ENCODE results near the gene KIAA1755. TPM values are rescaled to one million over a fixed set of nuclear protein-coding genes. Genes with fewer than 3 reads are reported as not detected.
"Not testable (repeated sequence)": the region's sequence is repeated elsewhere in the genome, so short reads cannot be mapped to it uniquely, and the experiment has no call there.

KIAA1755 gene
- total and polyA plus RNA-seq, 10 of the 15 experiments (the other 5 are each of a cell fraction or from before 2014, with no cell fraction given) = not detected

- ChIA-PET POLR2A (no interaction called here), CTCF (no interaction called here)
Measured at GRCh38 chr20:38248133-38248532, 12.4 kb downstream of the KIAA1755 start.

GRCh38 chr20:38247725-38248124 lies 12.8 kb downstream of the KIAA1755 start:
- WGBS (ENCODE audit: insufficient coverage, insufficient replicate concordance, low lambda C conversion rate, missing lambda C conversion rate) = 26% methylated on average over 4 of the region's 4 CpGs
- DNase-seq (ENCODE audit: low read depth, low spot score); FAIRE-seq; H3K27me3 ChIP-seq (replicated peaks in 1 of 2; ENCODE audit: control insufficient read depth in 2 of 2, insufficient read depth in 2 of 2, low read length in 1 of 2); BruUV-seq (replicated peaks); H2AFZ ChIP-seq (ENCODE audit: control insufficient read depth, low read depth, low read length); H4K20me1 ChIP-seq (ENCODE audit: control insufficient read depth, insufficient read depth); H3K9me3 ChIP-seq (replicated peaks; ENCODE audit: control insufficient read depth, insufficient read depth, low read length); RAD21 ChIA-PET (ENCODE audit: unreplicated experiment); in situ Hi-C loops (cut with MboI); H3K27ac ChIP-seq (ENCODE audit: control insufficient read depth, insufficient read depth); POLR2A ChIA-PET; H3K79me2 ChIP-seq (ENCODE audit: control insufficient read depth, insufficient read depth, low read length); H3K9ac ChIP-seq (ENCODE audit: control insufficient read depth, insufficient read depth, low read length); H3K4me2 ChIP-seq (ENCODE audit: control insufficient read depth, insufficient read depth); H3K4me3 ChIP-seq; SMC1A ChIA-PET (ENCODE audit: uncharacterized antibody, unreplicated experiment); intact Hi-C loops (cut with micrococcal nuclease; ENCODE audit: unreplicated experiment); H3K4me1 ChIP-seq (ENCODE audit: control insufficient read depth, insufficient read depth, low read length); ATAC-seq; CTCF ChIA-PET; H3K36me3 ChIP-seq (ENCODE audit: control insufficient read depth in 2 of 2, insufficient read depth in 2 of 2, low read length in 1 of 2): not testable (repeated sequence)

More at GRCh38 chr20:38248133-38248532, 12.4 kb downstream of the KIAA1755 start:
- no peak overlapping the region for H3K9ac ChIP-seq (ENCODE audit: control insufficient read depth, insufficient read depth, low read length)
- no peak overlapping the region for H3K27ac ChIP-seq (ENCODE audit: control insufficient read depth, insufficient read depth)
- in situ Hi-C loops (cut with MboI) (no loop called here), intact Hi-C loops (cut with micrococcal nuclease; ENCODE audit: unreplicated experiment) (no loop called here)
- H3K4me3 ChIP-seq = no peak overlapping the region
- BruUV-seq (replicated peaks) = no TSS peak
- no peaks in the 10 kb centered on the region; a peak in 1 of 4 replicates for H3K27me3 ChIP-seq (replicated peaks in 1 of 2; ENCODE audit: control insufficient read depth in 2 of 2, insufficient read depth in 2 of 2, low read length in 1 of 2)
- ATAC-seq = no peak
- no peak overlapping the region for H2AFZ ChIP-seq (ENCODE audit: control insufficient read depth, low read depth, low read length)
- no peaks in the 10 kb centered on the region for H3K4me1 ChIP-seq (ENCODE audit: control insufficient read depth, insufficient read depth, low read length)
- TF ChIP-seq NR2F1 (conservative IDR thresholded peaks at IDR 0.05) (no peak), MEF2A (IDR thresholded peaks at IDR 0.05; ENCODE audit: insufficient read depth, low read depth, low read length) (no peak), BRCA1 (IDR thresholded peaks at IDR 0.05; ENCODE audit: low read depth, low read length) (no peak), CBX3 (IDR thresholded peaks at IDR 0.05; ENCODE audit: borderline replicate concordance, low read depth) (no peak), MXI1 (IDR thresholded peaks at IDR 0.05; ENCODE audit: low read depth, low read length) (no peak), MAX (IDR thresholded peaks at IDR 0.05; ENCODE audit: low read depth, low read length) (no peak), TCF12 (IDR thresholded peaks at IDR 0.05; ENCODE audit: low read depth, low read length) (no peak), HDGF (IDR thresholded peaks at IDR 0.05) (no peak), TAF1 (IDR thresholded peaks at IDR 0.05; ENCODE audit: borderline replicate concordance, low read depth, low read length) (no peak), RUNX3 (IDR thresholded peaks at IDR 0.05; ENCODE audit: low read length) (no peak), POLR2AphosphoS2 (IDR thresholded peaks at IDR 0.05; ENCODE audit: low read depth, low read length) (no peak), NFXL1 (IDR thresholded peaks at IDR 0.05; ENCODE audit: borderline replicate concordance) (no peak), STAT3 (IDR thresholded peaks at IDR 0.05; ENCODE audit: low read depth, low read length) (no peak), RFX5 (IDR thresholded peaks at IDR 0.05; ENCODE audit: low read depth, low read length) (no peak), LARP7 (IDR thresholded peaks at IDR 0.05) (no peak), SMAD5 (IDR thresholded peaks at IDR 0.05; ENCODE audit: low read depth) (no peak), E2F4 (IDR thresholded peaks at IDR 0.05; ENCODE audit: low read depth, low read length) (no peak), ZNF217 (IDR thresholded peaks at IDR 0.05) (no peak), HSF1 (IDR thresholded peaks at IDR 0.05; ENCODE audit: low read depth, low read length) (no peak), PAX8 (IDR thresholded peaks at IDR 0.05) (no peak)
- RAD21 ChIA-PET (ENCODE audit: unreplicated experiment) = no interaction called here
- no peaks in the 10 kb centered on the region for H3K36me3 ChIP-seq (ENCODE audit: control insufficient read depth in 2 of 2, insufficient read depth in 2 of 2, low read length in 1 of 2)
- no peaks in the 10 kb centered on the region for H4K20me1 ChIP-seq (ENCODE audit: control insufficient read depth, insufficient read depth)
- H3K9me3 ChIP-seq (replicated peaks; ENCODE audit: control insufficient read depth, insufficient read depth, low read length) = peaks cover 4% of the 10 kb centered on the region; the same call in 2 of the 3 replicates
- no peak for DNase-seq (ENCODE audit: low read depth, low spot score)
- no peaks in the 10 kb centered on the region for H3K79me2 ChIP-seq (ENCODE audit: control insufficient read depth, insufficient read depth, low read length)
- SMC1A ChIA-PET (ENCODE audit: uncharacterized antibody, unreplicated experiment) = no interaction called here
- H3K4me2 ChIP-seq (ENCODE audit: control insufficient read depth, insufficient read depth) = no peak overlapping the region
- 50% methylated on average over 8 of the region's 8 CpGs for WGBS (ENCODE audit: insufficient coverage, insufficient replicate concordance, low lambda C conversion rate, missing lambda C conversion rate)
- FAIRE-seq = no peak

All from GM12878 (cell line).